ENCODE results near the gene EFR3B. TPM values are rescaled to one million over a fixed set of nuclear protein-coding genes. Genes with fewer than 3 reads are reported as not detected.

The EFR3B gene
- total RNA-seq, 1 experiment from 2014 or later, result 8.9 TPM

DNA sequence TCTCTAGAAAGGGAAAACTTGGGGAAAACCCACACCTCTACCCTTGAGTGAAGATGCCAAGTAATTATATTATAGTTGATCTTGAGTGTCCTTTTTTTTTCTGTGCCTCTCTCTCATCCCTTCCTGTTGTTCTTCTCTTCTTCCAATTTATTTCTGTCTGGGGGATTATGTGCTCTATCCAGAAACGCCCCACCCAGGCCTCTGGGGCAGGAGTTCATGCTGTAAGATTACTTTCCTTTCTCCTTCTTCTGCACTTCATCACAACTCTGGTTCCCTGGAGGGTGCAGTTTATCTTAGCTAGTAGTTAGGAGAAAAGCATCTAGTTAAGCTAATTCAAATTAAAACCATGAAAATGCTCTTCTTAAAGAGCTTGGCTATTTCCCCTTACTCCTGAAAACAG is 39.8 kb upstream of the EFR3B start (continued):
- TF ChIP-seq, protein P1, sequence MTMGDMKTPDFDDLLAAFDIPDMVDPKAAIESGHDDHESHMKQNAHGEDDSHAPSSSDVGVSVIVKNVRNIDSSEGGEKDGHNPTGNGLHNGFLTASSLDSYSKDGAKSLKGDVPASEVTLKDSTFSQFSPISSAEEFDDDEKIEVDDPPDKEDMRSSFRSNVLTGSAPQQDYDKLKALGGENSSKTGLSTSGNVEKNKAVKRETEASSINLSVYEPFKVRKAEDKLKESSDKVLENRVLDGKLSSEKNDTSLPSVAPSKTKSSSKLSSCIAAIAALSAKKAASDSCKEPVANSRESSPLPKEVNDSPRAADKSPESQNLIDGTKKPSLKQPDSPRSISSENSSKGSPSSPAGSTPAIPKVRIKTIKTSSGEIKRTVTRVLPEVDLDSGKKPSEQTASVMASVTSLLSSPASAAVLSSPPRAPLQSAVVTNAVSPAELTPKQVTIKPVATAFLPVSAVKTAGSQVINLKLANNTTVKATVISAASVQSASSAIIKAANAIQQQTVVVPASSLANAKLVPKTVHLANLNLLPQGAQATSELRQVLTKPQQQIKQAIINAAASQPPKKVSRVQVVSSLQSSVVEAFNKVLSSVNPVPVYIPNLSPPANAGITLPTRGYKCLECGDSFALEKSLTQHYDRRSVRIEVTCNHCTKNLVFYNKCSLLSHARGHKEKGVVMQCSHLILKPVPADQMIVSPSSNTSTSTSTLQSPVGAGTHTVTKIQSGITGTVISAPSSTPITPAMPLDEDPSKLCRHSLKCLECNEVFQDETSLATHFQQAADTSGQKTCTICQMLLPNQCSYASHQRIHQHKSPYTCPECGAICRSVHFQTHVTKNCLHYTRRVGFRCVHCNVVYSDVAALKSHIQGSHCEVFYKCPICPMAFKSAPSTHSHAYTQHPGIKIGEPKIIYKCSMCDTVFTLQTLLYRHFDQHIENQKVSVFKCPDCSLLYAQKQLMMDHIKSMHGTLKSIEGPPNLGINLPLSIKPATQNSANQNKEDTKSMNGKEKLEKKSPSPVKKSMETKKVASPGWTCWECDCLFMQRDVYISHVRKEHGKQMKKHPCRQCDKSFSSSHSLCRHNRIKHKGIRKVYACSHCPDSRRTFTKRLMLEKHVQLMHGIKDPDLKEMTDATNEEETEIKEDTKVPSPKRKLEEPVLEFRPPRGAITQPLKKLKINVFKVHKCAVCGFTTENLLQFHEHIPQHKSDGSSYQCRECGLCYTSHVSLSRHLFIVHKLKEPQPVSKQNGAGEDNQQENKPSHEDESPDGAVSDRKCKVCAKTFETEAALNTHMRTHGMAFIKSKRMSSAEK (CRISPR knock-in tag; IDR thresholded peaks at IDR 0.05; ENCODE audit: borderline replicate concordance), result no peak
- TF ChIP-seq NFATC4 (CRISPR knock-in tag; IDR thresholded peaks at IDR 0.05) (no peak), ERG (CRISPR knock-in tag; IDR thresholded peaks at IDR 0.05) (no peak), ZNF396 (CRISPR knock-in tag; IDR thresholded peaks at IDR 0.05; ENCODE audit: borderline replicate concordance) (no peak), GRHL2 (CRISPR knock-in tag; IDR thresholded peaks at IDR 0.05; ENCODE audit: insufficient replicate concordance, severe bottlenecking) (no peak), ZNF263 (CRISPR knock-in tag; IDR thresholded peaks at IDR 0.05; ENCODE audit: low read depth) (no peak), MLX (CRISPR knock-in tag; IDR thresholded peaks at IDR 0.05) (no peak), ZNF423 (CRISPR knock-in tag; IDR thresholded peaks at IDR 0.05) (no peak), ZBTB21 (CRISPR knock-in tag; IDR thresholded peaks at IDR 0.05; ENCODE audit: borderline replicate concordance) (no peak), FOXP1 (CRISPR knock-in tag; IDR thresholded peaks at IDR 0.05; ENCODE audit: borderline replicate concordance) (no peak), TP53 (CRISPR knock-in tag; IDR thresholded peaks at IDR 0.05) (no peak), SMAD4 (CRISPR knock-in tag; IDR thresholded peaks at IDR 0.05) (no peak)

GRCh38 chr2:25009954-25010353 is 31.9 kb upstream of the EFR3B start:
- no peak for ATAC-seq
- no peaks in the 10 kb centered on the region for H3K4me1 Mint-ChIP-seq
- TF ChIP-seq E2F4 (CRISPR knock-in tag; IDR thresholded peaks at IDR 0.05; ENCODE audit: borderline replicate concordance, low read depth) (no peak), MYBL2 (CRISPR knock-in tag; IDR thresholded peaks at IDR 0.05) (no peak), AR (CRISPR knock-in tag; IDR thresholded peaks at IDR 0.05) (no peak), ZNF138 (CRISPR knock-in tag; conservative IDR thresholded peaks at IDR 0.05) (no peak), CDX4 (CRISPR knock-in tag; IDR thresholded peaks at IDR 0.05; ENCODE audit: borderline replicate concordance) (no peak), CBFB (CRISPR knock-in tag; IDR thresholded peaks at IDR 0.05; ENCODE audit: low read depth) (no peak)
- TF ChIP-seq, protein P2, sequence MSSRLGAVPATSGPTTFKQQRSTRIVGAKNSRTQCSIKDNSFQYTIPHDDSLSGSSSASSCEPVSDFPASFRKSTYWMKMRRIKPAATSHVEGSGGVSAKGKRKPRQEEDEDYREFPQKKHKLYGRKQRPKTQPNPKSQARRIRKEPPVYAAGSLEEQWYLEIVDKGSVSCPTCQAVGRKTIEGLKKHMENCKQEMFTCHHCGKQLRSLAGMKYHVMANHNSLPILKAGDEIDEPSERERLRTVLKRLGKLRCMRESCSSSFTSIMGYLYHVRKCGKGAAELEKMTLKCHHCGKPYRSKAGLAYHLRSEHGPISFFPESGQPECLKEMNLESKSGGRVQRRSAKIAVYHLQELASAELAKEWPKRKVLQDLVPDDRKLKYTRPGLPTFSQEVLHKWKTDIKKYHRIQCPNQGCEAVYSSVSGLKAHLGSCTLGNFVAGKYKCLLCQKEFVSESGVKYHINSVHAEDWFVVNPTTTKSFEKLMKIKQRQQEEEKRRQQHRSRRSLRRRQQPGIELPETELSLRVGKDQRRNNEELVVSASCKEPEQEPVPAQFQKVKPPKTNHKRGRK (CRISPR knock-in tag; IDR thresholded peaks at IDR 0.05; ENCODE audit: borderline replicate concordance), result no peak
- TF ChIP-seq, protein P3, sequence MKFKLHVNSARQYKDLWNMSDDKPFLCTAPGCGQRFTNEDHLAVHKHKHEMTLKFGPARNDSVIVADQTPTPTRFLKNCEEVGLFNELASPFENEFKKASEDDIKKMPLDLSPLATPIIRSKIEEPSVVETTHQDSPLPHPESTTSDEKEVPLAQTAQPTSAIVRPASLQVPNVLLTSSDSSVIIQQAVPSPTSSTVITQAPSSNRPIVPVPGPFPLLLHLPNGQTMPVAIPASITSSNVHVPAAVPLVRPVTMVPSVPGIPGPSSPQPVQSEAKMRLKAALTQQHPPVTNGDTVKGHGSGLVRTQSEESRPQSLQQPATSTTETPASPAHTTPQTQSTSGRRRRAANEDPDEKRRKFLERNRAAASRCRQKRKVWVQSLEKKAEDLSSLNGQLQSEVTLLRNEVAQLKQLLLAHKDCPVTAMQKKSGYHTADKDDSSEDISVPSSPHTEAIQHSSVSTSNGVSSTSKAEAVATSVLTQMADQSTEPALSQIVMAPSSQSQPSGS (CRISPR knock-in tag; IDR thresholded peaks at IDR 0.05; ENCODE audit: borderline replicate concordance, low read depth), result no peak
- TF ChIP-seq, protein P4, sequence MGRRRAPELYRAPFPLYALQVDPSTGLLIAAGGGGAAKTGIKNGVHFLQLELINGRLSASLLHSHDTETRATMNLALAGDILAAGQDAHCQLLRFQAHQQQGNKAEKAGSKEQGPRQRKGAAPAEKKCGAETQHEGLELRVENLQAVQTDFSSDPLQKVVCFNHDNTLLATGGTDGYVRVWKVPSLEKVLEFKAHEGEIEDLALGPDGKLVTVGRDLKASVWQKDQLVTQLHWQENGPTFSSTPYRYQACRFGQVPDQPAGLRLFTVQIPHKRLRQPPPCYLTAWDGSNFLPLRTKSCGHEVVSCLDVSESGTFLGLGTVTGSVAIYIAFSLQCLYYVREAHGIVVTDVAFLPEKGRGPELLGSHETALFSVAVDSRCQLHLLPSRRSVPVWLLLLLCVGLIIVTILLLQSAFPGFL (CRISPR knock-in tag; IDR thresholded peaks at IDR 0.05; ENCODE audit: borderline replicate concordance), result no peak
- H3K36me3 Mint-ChIP-seq, result no peaks in the 10 kb centered on the region
- no peak for DNase-seq (ENCODE audit: low spot score)
- ChIA-PET POLR2A (no interaction called here), CTCF (no interaction called here)
- no peaks in the 10 kb centered on the region for H3K27me3 Mint-ChIP-seq (ENCODE audit: low read depth)
- no peaks in the 10 kb centered on the region for H3K9me3 Mint-ChIP-seq
- no peak overlapping the region for H3K4me3 Mint-ChIP-seq
- H3K27ac Mint-ChIP-seq, result no peak overlapping the region

Data from WTC11 (cell line).